GM12874 (cell line): Measurements from ENCODE around the gene MCTP1.
A peak's percentile ranks its signal among the peaks of the same experiment; 100 is the strongest.

ENCODE experiments used
- TF ChIP-seq, protein P1 (sequence below): IDR thresholded peaks from 2 replicates; pipeline ENCODE4 v1.5.1; 2011; ENCODE audit warnings: low read depth, mild to moderate bottlenecking, control low read depth, low read length, moderate library complexity; ENCODE audit not compliant: insufficient read depth

MCTP1 gene

DNA sequence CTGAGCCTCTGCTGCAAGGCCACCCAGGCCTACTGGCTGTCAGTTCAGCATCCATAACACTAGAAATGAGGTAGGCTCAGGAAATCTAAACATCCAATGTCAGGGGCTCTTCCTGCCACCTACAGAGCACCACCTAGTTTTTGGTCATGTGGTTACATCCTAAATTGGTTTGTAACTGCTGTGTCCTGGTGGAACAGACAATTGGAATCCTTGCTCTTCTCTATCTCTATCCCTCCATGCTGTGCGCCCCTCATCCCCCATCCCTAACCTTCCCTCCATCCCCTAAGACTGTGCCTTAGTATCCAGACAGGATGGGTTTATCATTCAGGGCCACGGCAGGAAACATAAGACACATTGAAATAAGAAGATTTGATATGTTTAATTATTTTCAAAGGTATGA is 11.4 kb upstream of the MCTP1 start:
- TF ChIP-seq, protein P1, sequence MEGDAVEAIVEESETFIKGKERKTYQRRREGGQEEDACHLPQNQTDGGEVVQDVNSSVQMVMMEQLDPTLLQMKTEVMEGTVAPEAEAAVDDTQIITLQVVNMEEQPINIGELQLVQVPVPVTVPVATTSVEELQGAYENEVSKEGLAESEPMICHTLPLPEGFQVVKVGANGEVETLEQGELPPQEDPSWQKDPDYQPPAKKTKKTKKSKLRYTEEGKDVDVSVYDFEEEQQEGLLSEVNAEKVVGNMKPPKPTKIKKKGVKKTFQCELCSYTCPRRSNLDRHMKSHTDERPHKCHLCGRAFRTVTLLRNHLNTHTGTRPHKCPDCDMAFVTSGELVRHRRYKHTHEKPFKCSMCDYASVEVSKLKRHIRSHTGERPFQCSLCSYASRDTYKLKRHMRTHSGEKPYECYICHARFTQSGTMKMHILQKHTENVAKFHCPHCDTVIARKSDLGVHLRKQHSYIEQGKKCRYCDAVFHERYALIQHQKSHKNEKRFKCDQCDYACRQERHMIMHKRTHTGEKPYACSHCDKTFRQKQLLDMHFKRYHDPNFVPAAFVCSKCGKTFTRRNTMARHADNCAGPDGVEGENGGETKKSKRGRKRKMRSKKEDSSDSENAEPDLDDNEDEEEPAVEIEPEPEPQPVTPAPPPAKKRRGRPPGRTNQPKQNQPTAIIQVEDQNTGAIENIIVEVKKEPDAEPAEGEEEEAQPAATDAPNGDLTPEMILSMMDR, result no peak

DNA sequence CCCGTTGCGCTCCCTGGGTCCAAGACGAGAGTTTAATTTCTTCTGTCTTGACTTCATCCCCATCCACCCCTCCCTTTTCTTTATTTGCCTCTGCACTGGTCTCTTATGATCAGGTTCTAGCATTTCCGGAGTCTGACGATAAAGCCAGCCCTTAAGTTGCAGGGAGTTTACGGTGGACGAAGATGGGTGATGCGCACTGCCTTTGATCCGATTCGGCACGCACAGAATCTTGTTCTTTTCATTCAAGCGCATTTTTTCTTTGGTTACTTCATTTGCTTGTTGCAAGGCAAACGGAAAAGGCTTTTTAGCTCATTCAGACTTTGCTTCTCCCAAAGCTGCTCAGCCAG is 488 bp upstream of the MCTP1 start:
- TF ChIP-seq, protein P1, result no peak

DNA sequence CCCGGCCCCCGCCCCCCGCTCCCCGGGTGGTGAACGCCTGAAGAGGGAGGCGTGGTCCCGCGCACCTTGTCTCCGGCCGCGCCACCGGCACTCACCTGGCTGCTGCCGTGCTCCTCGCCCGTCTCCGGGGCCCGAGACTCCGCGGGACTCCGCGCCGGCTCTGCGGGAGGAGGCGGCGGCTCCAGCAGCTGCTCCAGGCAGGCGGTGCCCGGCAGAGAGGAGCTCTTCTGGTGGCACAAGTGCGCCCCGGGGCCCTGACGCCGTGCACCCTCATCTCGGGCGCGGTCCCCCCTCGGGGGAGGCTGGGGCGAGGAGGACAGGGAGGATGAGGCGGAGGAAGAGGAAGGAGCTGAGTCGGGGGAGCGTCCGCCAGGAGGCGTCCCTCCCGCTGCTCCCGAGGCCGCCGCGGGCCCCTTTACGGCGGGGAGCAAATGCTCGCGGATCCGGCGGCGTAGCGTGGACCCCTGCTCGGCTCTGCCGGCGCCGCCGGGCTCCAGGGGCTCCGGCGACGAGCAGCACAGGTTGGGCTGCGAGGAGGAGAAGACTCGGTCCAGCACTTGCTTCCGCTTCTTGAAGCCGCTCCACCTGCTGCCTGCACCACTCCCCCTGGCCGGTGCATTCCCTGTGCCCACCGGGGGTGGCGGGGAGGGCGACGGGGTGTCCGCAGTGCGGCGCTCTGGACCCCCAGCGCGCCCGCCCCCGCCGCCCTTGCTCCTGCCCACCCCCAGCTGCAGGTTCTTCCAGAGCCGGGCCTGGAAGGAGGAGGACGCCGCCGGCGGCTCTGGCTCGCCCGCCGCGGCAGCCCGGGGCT is 928 bp downstream of the MCTP1 start:
- TF ChIP-seq, protein P1, result peak; percentile 57

DNA sequence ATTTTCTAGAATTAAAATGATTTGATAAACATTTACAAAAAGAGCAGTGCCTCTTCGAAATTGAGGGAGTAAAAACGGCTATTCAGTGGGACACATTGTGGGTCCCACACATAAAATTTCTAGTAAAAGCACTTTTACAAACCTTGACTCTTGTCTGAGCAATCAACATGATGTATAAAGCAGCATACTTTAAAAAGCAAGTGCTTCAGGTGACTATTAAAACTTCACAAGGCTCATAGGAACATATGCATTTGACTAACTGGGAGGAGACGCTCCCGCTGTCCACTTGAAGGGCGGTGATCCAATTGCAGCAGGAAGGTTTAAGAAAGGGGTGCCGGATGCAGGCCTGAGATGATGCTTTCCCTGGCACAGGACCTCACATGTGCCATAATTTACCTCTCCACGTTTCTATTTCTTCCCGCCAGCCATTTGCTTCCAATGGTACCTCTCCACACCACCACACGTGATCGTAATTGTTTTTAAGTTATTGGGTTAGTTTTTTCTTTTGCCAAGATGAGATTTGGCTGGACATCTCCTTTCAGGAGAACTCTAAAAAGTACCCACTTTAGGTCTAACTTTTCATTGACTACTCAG is 1.8 kb downstream of the MCTP1 start:
- TF ChIP-seq, protein P1, result no peak

DNA sequence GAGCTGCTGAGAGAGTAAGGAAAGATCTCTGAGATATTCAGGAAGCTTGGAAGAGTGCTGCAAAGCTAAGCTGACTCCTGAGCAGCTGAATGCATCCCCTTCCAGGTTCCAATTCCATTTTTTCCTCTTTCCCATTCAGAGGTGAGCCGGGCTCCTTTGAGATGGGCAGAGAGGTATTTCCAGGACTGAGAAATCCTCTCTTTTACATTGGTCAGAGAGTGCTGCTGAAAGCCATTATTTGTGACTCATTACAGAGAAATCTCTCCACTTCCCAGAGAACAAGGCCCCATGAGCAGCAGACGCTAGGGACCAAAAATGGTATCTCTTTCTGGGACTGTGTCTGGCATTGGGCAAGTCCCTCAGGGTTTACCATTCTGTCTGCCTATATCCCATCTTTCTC is 3.7 kb downstream of the MCTP1 start:
- TF ChIP-seq, protein P1, result no peak

DNA sequence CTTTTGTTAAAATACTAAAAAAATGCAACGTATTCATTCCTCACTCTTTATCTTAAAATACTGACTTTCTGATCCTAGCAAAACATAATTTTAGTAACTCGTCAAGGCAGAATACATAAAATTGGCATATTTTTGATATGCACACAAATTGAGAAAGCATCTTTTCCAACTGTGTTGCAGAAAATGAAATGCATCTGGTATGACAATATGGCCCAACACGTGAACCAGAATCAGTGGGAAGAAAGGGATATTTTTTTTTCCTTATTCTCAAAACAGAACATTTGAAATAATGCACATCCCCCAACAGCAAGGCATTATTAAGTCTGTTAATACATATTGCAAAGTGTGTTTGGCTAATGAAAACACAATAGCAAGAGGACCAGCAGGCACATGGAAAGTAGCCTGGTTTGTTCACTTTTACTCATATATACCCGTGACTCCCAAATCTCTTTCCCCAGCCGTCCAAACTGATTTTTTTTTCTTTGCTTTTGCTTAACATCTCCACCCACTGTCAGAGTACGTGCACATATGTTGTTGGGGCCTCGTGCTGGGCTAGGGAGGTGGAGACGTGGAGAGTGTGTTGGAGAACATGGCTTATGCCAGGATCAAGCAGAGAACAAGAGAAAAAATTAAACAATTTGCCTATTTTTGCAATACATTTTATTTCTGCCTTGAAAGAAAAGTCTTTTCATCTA is 4.3 kb downstream of the MCTP1 start:
- TF ChIP-seq, protein P1, result no peak

DNA sequence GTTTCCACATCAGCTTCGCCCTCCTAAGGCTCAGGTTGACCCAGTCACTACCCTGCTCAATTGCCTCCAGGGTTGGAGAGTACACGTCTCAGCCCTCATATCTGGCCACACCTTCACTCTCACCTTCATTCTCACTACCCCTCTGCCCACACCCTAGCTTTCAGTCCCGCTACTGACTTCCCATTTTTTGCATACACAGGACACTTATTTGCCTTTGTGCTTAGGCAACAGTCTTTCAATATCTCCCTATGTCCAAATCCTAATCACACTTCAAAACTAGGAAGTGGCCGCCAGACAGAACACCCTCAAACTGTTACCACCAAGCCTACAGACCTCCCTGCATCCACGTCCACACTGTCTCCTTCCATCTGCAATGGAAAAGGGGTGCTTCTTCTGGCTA is 10.9 kb downstream of the MCTP1 start:
- TF ChIP-seq, protein P1, result no peak
